GM03348 (cell line): ENCODE measurements around the gene SF1.
A peak's percentile ranks its signal among the peaks of the same experiment; 100 is the strongest.
"Not testable (repeated sequence)": the region's sequence is repeated elsewhere in the genome, so short reads cannot be mapped to it uniquely, and the experiment has no call there.

ENCODE experiments used
- DNase-seq: peaks from one replicate; pipeline ENCODE4 v3.0.0; 2012; ENCODE audit warnings: low spot score

SF1 gene

GRCh38 chr11:64778473-64779298 lies at the start of gene SF1:
Gene SF1, minus strand, starts transcription at chr11:64778542. Its CDS starts 150 bp downstream, at chr11:64778392.
- peak; percentile 99 for DNase-seq

DNA sequence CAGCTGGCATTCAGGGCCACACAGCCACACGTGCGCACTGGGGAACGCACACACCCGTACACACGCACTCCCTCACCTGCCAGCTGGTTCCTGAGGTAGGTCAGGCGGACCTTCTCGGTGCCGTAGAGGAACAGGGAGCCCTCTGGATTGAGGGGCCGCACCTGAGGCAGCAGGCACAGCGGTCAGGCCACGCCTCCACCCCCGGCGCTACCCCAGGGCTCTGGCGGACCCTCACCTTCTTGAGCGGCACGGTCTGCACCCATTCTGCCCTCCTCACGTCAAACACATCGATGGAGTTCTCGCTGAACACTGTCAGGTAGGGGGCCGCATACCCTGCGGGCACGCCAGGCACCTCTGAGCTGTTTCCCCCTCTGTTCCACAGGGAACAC lies 49.1 kb upstream of the SF1 start:
- no peak for DNase-seq

- no peak for DNase-seq
Observed at GRCh38 chr11:64826578-64827450, 48.5 kb upstream of the SF1 start.

DNA sequence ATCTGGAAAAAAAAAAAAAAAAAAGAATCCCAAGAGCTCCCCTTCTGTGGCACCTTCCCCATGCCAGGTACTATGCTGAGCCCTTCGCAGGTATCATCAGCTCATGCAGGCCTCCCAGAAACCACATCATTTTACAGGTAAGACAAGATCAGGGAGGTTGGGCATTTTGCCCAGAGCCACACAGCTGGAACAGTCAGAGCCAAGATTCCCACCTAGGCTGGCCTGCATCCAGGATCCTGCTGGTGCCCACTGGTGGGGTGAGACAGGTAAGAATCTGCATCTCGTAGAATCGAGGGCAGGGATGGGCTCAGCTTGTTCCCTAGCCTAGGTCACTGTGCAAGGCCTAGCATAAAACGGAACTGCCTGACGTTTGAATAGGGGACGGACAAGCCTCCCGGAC lies 47.7 kb upstream of the SF1 start:
- no peak for DNase-seq

GRCh38 chr11:64823568-64824119 lies 45.3 kb upstream of the SF1 start:
- no peak for DNase-seq

DNA sequence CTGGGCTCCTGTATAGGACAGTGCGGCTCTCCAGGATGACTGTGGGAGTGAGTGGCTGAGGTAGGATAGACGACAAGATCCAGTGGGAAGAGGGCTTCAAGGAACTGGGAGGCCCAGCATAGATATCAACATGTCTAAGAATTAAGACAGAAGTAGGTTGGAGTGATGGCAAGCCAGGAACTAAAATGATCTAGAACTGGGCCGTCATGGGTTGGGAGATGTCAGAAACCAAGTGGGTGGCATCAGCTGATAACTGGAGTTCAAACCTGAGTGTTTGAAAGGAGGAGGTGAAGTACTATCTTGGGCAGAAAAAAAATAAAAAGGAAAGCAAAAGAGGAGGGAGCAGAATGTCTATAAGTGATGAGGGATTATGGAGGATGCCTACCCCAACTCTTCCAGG lies 39.1 kb upstream of the SF1 start:
- no peak for DNase-seq

DNA sequence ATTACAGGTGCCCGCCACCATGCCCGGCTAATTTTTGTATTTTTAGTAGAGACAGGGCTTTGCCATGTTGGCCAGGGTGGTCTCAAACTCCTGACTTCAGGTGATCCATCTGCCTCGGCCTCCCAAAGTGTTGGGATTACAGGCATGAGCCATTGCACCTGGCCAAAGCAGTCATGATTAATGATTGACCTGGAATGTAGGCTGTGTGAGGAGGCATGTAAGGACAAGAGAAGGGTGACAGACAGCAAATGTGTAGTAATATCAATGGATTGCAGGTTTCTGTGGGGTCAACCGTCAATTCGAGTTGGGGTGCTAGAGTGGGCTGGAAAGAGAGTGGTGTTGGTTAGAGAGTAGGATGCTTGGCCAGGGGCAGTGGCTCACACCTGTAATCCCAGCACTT lies 37.1 kb upstream of the SF1 start:
- DNase-seq: not testable (repeated sequence)

DNA sequence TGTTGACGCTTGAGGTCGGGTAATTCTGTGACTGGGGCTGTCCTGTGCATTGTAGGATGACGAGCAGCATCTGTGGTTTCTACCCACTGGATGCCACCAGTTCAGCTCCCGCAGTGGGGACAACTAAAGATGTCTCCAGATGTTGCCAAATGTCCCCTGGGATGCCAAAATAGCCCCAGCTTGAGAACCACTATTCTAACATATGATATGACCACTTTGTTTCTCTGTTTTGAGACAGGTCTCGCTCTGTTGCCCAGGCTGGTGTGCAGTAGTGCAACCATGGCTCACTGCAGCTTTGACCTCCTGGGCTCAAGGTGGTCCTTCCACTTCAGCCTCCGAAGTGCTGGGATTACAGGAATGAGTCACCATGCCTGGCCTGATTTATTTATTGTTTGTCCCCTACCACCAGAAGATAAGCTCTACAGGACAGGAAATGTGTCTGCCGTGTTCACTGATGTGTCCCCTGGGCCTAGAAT lies 36.4 kb upstream of the SF1 start:
- no peak for DNase-seq

GRCh38 chr11:64813826-64814225 lies 35.5 kb upstream of the SF1 start:
- no peak for DNase-seq

GRCh38 chr11:64810891-64811272 lies 32.5 kb upstream of the SF1 start:
- no peak for DNase-seq

- DNase-seq: peak; percentile 97
Observed at GRCh38 chr11:64810271-64810890, 32.0 kb upstream of the SF1 start, which contains the start of gene MEN1. Gene MEN1, minus strand, starts transcription at chr11:64810551. Its CDS starts 442 bp downstream, at chr11:64810109.

DNA sequence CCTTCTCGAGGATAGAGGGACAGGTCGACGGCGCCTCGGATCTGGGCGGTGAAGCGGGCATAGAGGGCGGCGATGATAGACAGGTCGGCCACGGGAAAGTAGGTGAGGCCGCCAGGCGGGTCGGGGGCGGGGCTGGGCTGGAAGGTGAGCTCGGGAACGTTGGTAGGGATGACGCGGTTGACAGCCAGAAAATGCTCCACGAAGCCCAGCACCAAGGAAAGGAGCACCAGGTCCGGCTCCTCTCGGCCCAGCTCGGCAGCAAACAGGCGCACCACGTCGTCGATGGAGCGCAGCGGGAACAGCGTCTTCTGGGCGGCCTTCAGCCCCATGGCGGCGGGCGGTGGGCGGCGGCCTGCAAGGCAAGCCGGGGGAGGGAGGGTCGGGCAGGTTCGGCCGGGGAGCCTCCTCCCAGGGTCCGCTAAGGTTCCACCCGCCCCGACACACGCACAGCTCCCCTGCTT lies 31.5 kb upstream of the SF1 start:
- DNase-seq: peak; percentile 41

DNA sequence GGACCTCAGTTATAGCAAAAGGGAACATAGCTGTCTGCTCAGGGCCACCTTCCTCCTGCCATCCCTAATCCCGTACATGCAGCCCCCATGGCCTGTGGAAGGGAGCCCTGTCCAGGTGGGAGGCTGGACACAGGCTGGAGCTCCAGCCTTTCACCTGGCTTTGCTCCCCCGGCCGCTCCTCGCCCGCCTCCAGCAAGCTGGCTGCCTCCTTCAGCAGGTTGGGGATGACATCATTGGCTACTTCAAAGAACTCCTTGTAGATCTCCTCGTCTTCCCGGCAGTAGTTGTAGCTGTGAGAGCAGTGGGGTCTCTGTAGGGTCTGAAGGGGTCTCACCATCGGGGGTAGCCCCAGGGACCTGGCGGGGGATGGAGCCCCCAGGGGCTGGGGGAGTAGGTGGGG lies 27.1 kb upstream of the SF1 start:
- DNase-seq: no peak

DNA sequence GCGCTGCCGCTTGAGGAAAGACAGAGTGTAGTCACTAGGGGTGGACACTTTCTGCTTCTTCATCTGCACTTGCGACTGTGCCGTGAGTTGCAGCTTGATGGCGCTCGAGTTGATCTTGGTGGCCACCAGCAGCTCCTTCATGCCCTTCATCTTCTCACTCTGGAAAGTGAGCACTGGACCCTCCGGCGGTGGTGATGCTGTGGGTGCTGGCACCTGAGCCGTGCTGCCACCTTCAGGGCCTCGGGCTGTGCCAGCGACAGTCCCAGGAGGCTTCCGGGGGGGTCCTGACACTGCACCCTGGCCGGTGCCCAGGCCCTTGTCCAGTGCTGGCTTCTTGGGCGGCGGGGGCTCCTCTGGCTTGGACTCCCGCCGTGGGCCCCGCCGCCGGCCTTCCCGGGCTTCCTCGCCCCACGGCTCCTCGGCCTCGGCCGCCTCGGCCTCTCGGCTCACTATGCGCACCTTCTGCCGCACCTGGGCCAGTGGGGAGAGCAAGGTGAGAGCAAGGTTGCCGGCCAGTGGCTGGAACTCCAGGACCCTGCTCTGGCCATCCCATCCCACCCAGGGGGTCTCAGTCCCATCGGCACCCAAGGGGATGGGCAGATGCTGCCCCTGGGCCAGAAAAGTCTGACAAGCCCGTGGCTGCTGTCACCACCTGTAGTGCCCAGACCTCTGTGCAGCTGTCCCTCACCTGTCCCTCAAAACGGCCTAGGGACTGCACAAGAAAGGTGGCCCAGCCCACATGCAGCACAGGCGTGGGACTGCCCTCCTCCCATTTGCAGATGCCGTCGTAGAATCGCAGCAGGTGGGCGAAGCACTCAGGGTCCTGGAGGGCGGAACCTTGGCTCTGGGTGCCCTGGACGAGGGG lies 26.2 kb upstream of the SF1 start:
- DNase-seq: no peak

DNA sequence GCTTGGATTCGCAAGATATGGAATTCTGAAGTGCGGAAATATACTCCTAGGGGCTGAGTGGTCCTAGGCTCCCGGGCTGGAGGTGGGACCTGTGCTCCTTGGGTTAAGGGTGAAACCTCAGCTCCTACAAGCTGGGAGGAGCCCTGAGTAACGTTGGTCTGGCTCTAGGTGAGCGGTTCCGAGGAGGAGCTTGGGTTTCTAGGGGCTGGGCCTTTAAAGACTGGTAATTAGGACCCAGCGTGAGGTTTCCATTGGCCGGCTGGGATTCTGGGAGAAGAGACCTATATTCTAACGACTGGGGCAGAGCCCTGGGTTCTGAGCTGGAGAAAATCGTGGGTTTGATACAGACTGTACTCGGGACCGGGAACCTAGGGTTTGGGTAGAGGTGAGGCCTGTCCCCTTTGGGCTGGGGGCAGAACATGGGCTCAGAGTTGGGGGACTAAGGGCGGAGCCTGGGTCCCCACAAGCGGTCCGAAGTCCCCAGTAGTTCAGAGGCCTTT lies 25.6 kb upstream of the SF1 start:
- no peak for DNase-seq

DNA sequence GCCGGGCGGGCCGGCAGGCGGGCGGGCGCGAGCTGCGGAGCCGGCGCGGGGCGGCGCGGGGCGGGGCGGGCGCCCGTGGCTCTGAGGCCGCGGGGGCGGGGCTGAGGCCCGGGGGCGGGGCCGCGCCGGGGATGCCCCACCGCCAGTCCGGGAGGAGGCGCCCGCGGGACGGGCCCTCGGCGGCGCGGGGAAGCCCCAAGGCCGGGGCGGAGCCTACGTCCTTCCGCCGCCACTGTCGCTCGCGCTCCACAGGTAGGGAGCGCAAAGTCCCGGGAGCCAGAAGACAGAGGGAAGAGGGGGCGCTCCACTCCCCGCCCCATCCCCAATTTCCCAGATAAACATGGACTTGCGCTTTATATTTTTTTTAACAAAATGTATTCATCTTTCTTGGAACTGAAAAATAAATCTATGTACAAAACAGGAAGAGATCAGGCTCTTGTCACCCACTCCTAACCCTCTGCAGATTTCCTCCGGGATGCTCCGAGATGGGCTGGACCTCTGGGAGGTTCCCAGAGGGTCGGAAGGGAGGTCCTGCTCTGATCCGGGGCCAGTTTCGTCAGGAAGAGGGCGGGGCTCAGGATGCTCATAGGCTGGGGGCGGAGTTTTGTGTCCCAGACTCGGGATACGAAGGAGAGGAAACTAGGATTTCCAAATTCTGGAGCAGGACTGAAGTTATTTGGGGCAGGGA lies 25.0 kb upstream of the SF1 start, which contains the start of gene MAP4K2:
TSS of gene MAP4K2 (minus strand) at position 57 of the 688 bp plus-strand sequence. CDS start 65 bp downstream, outside the sequence.
- peak; percentile 99 for DNase-seq

DNA sequence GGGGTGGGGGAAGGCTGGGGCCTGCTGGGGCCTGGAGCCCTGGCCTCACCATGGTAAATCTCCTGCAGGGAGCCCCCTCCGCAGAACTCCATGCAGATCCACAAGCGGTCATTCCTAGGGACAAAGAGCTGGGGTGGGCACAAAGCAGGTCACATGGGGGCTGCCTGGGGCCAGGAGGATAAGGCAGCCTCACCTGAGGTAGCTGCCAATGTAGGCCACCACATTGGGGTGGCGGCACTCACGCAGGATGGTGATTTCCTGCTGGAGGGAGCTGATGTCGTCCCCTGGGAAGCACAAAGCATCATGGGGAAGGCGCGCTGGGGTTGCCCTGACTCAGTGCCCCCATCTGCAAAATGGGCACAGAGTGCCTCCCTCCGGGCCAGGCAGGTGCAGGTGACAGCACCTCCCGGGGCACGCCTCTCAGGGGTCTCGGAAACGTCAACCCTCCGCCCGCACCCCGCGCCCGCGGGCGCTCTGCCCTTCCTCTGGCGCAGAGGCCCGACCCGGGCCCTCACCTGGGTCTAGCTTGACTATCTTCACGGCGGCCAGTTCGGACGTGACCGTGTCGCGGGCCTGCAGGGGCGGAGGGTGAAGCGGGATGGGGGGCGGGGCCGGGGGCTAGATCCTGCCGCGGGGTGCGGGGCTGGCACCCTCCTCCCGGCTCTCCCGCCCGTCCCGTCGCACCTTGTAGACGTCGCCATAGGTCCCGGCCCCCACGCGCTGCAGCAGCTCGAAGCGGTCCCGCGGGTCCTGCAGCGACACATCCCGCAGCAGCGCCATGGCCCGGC lies 24.2 kb upstream of the SF1 start:
- no peak for DNase-seq

GRCh38 chr11:64801561-64802369 lies 23.4 kb upstream of the SF1 start:
- no peak for DNase-seq

DNA sequence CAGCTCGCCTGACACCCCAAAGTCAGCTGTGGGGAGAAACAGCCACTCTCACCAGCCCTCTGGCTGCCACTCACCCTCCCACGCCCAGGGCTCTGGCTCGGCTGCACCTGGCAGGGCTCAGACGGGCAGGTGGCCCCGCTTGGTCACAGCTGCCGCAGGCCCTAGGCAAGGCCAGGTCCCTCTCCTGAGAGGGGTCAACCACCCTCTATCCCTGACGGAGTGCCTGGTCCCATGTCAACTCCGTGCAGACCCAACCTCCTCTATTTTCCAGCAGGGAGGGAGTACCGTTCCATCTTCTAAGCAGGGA lies 22.8 kb upstream of the SF1 start:
- no peak for DNase-seq
